Endothelial cell of umbilical vein (primary cell): ENCODE data around the gene MIER1. TPM values are rescaled to one million over a fixed set of nuclear protein-coding genes. Genes with fewer than 3 reads are reported as not detected.

Experiments
- BruUV-seq: library from RNA; stranded (reverse); fragments of 400-500 nt; replicated peaks from 2 replicates; lab custom pipeline; 2021; lab: Mats Ljungman, UMichigan
- CTCF ChIA-PET: fragments of 300-600, 350-600 bp; sonication (Branson Sonifier 250); formaldehyde crosslinking; loops from one replicate; lab custom pipeline; 2021; ENCODE audit warnings: antibody characterized with exemption, inconsistent platforms; lab: Charles Lee
- POLR2A ChIA-PET: fragments of 300-600, 350-600 bp; sonication (Branson Sonifier 250); formaldehyde crosslinking; loops from one replicate; lab custom pipeline; 2021; ENCODE audit warnings: antibody characterized with exemption, inconsistent platforms; lab: Charles Lee
- DNase-seq: peaks from one replicate; pipeline ENCODE4 v3.0.0-alpha.2; 2011; ENCODE audit warnings: low read depth, low spot score
- FAIRE-seq: peaks from 2 replicates; lab custom pipeline; 2011; peaks lifted over from hg19 to GRCh38; lab: Jason Lieb, UNC
- H2AFZ ChIP-seq: 2 replicates; pipeline ENCODE4 v1.6.0; 2012; ENCODE audit warnings: low read depth, low read length, control low read depth, inconsistent platforms
- H3K27ac ChIP-seq: 2 replicates; pipeline ENCODE4 v1.5.1; 2011; ENCODE audit warnings: low read depth, mild to moderate bottlenecking, control low read depth, low read length, moderate library complexity; ENCODE audit not compliant: insufficient read depth
- H3K27me3 ChIP-seq, 2 experiments: 2 replicates each; pipeline versions ENCODE4 v1.6.0 to v1.6.1; 2011; ENCODE audit warnings: low read length in 2 of 2, mixed read lengths in 1 of 2; ENCODE audit not compliant: control insufficient read depth in 2 of 2, insufficient read depth in 2 of 2
- H3K36me3 ChIP-seq, 2 experiments: 2 replicates in 1 of 2; 3 replicates in 1 of 2; pipeline ENCODE4 v1.5.1; 2011; ENCODE audit warnings: low read length in 2 of 2, mild to moderate bottlenecking in 1 of 2, moderate library complexity in 1 of 2; ENCODE audit not compliant: control insufficient read depth in 2 of 2, insufficient read depth in 2 of 2; ENCODE audit errors: extremely low read depth in 1 of 2
- H3K4me1 ChIP-seq: 3 replicates; pipeline ENCODE4 v1.5.1; 2011; ENCODE audit warnings: mild to moderate bottlenecking, low read length; ENCODE audit not compliant: control insufficient read depth, insufficient read depth; ENCODE audit errors: extremely low read depth
- H3K4me2 ChIP-seq: 2 replicates; pipeline ENCODE4 v1.6.1; 2011; ENCODE audit warnings: low read length, control low read depth, mixed read lengths; ENCODE audit not compliant: insufficient read depth
- H3K4me3 ChIP-seq, 3 experiments: fragments of 200-600 bp in 1 of 3; sonication (generic), shearing (Covaris generic) in 1 of 3; replicated peaks in 1 of 3; 2 replicates each; pipeline ENCODE4 v1.5.1; 2011 to 2016; ENCODE audit warnings: control low read depth in 3 of 3, low read length in 3 of 3, mild to moderate bottlenecking in 2 of 3, inconsistent platforms in 1 of 3, low read depth in 1 of 3, moderate library complexity in 1 of 3; ENCODE audit not compliant: insufficient read depth in 1 of 3
- H3K79me2 ChIP-seq: 2 replicates; pipeline ENCODE4 v1.6.0; 2012; ENCODE audit warnings: low read length, inconsistent platforms; ENCODE audit not compliant: control insufficient read depth, insufficient read depth
- H3K9ac ChIP-seq: replicated peaks from 2 replicates; pipeline ENCODE3; 2011; ENCODE audit warnings: low read length, control low read depth; ENCODE audit not compliant: insufficient read depth; ENCODE audit errors: extremely low read depth
- H3K9me1 ChIP-seq: replicated peaks from 3 replicates; pipeline ENCODE4 v1.6.0; 2011; ENCODE audit warnings: mild to moderate bottlenecking, low read length; ENCODE audit not compliant: control insufficient read depth, insufficient read depth; ENCODE audit errors: extremely low read depth
- H3K9me3 ChIP-seq: replicated peaks from 2 replicates; pipeline ENCODE4 v1.5.1; 2012; ENCODE audit warnings: low read length, inconsistent platforms; ENCODE audit not compliant: control insufficient read depth, insufficient read depth
- H4K20me1 ChIP-seq: replicated peaks from 2 replicates; pipeline ENCODE3; 2011; ENCODE audit warnings: mild to moderate bottlenecking, low read length; ENCODE audit not compliant: control insufficient read depth, insufficient read depth; ENCODE audit errors: extremely low read depth
- CTCF ChIP-seq, 2 donors: IDR thresholded peaks; 1 replicate in 1 of 2; 2 replicates in 1 of 2; pipeline ENCODE4 v1.5.1; 2011; ENCODE audit warnings: low read length in 2 of 2, mild to moderate bottlenecking in 2 of 2, moderate library complexity in 2 of 2, control low read depth in 1 of 2, inconsistent platforms in 1 of 2, low read depth in 1 of 2; ENCODE audit not compliant: insufficient read depth in 1 of 2; ENCODE audit errors: extremely low read depth in 1 of 2
- EZH2 ChIP-seq: IDR thresholded peaks from 2 replicates; pipeline ENCODE4 v1.6.1; 2012; ENCODE audit warnings: borderline replicate concordance, low read depth, mild to moderate bottlenecking, moderate library complexity, low read length, inconsistent platforms; ENCODE audit not compliant: severe bottlenecking
- FOS ChIP-seq: IDR thresholded peaks from 2 replicates; pipeline ENCODE4 v1.6.1; 2011; ENCODE audit warnings: mild to moderate bottlenecking, low read length, moderate library complexity, borderline replicate concordance; ENCODE audit not compliant: insufficient read depth
- GATA2 ChIP-seq: IDR thresholded peaks from 2 replicates; pipeline ENCODE4 v1.7.0; 2011; ENCODE audit warnings: low read depth, mild to moderate bottlenecking, moderate library complexity, mixed read lengths, low read length; ENCODE audit not compliant: insufficient read length, insufficient read depth
- JUN ChIP-seq: IDR thresholded peaks from 2 replicates; pipeline ENCODE4 v1.6.1; 2011; ENCODE audit warnings: borderline replicate concordance, low read depth; ENCODE audit not compliant: insufficient read length, insufficient read depth
- MYC ChIP-seq: IDR thresholded peaks from one replicate; pipeline ENCODE4 v1.6.1; 2011; ENCODE audit warnings: mild to moderate bottlenecking, low read depth, low read length
- POLR2A ChIP-seq: IDR thresholded peaks from 2 replicates; pipeline ENCODE4 v1.6.1; 2012; ENCODE audit warnings: low read depth, mild to moderate bottlenecking, control low read depth, low read length
- POLR2AphosphoS5 ChIP-seq: IDR thresholded peaks from 2 replicates; pipeline ENCODE4 v1.6.1; 2012; ENCODE audit warnings: low read depth, mild to moderate bottlenecking, control low read depth, low read length, moderate library complexity; ENCODE audit not compliant: insufficient read depth
- dilution Hi-C: fragments of 300-500 bp; cut with MboI; formaldehyde crosslinking; loops from one replicate; pipeline ENCODE4 v1.15.0; 2019; ENCODE audit warnings: low sequenced_read_pairs; ENCODE audit not compliant: extremely low pct_ligation_motif_present
- intact Hi-C: fragments of 100-400 bp; cut with micrococcal nuclease; formaldehyde crosslinking; loops from one replicate; pipeline ENCODE4 v1.10.0; 2022
- polyA plus RNA-seq, 4 experiments: library from polyadenylated mRNA; depleted of rRNA in 3 of 4; stranded (reverse) in 3 of 4; unstranded in 1 of 4; fragments of >200 nt; gene quantifications; 2 replicates each; pipeline versions ENCODE4 v1.2.1 to v1.2.3, GENCODE V29; 2011 to 2012; ENCODE audit warnings: missing spikeins in 1 of 4
- total RNA-seq: library from RNA; stranded (reverse); gene quantifications from 2 replicates; pipeline ENCODE4 v1.2.3, GENCODE V29; 2021
- TF ChIP-seq, protein P1 (sequence below): IDR thresholded peaks from 2 replicates; pipeline ENCODE4 v1.6.1; 2011; ENCODE audit not compliant: insufficient read depth, insufficient read length

The MIER1 gene
- total and polyA plus RNA-seq, 2 donors (not counting 3 experiments of a cell fraction or from before 2014, with no cell fraction given): 7.3 to 36.8 TPM

DNA sequence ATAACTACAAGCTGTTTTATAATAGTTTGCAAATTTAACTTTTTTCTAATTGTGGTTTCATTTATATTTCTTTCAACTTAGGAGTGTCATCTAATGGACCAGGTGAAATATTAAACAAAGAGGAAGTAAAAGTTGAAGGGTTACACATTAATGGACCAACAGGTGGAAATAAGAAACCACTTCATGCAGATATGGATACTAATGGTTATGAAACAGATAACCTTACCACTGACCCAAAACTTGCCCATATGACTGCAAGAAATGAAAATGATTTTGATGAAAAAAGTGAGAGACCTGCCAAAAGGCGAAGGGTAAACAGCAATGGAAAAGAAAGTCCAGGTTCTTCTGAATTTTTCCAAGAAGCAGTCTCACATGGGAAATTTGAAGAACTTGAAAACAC, 59.7 kb downstream of the MIER1 start:
- POLR2A ChIA-PET: no interaction called here
- no peaks in the 10 kb centered on the region for H3K9me1 ChIP-seq
- H4K20me1 ChIP-seq: no peaks in the 10 kb centered on the region
- H3K36me3 ChIP-seq: peaks cover 3 to 30% of the 10 kb centered on the region in 2 experiments
- dilution Hi-C loops: no loop called here
- no peak overlapping the region for H3K4me2 ChIP-seq
- no peaks in the 10 kb centered on the region for H3K79me2 ChIP-seq
- no peak overlapping the region for H2AFZ ChIP-seq
- FAIRE-seq (no peak), DNase-seq (no peak)
- no peaks in the 10 kb centered on the region for H3K27me3 ChIP-seq
- no peak for TF ChIP-seq JUN
- no peak for TF ChIP-seq POLR2AphosphoS5
- no peak for TF ChIP-seq CTCF (IDR thresholded peaks at IDR 0.05; ENCODE audit: extremely low read depth in 1 of 2, insufficient read depth in 1 of 2, low read depth in 1 of 2, low read length in 2 of 2)
- TF ChIP-seq MYC: no peak
- TF ChIP-seq FOS: no peak
- TF ChIP-seq GATA2: no peak
- TF ChIP-seq, protein P1, sequence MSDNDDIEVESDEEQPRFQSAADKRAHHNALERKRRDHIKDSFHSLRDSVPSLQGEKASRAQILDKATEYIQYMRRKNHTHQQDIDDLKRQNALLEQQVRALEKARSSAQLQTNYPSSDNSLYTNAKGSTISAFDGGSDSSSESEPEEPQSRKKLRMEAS: no peak
- TF ChIP-seq POLR2A: no peak
- TF ChIP-seq EZH2: no peak
- no peaks in the 10 kb centered on the region for H3K9me3 ChIP-seq
- no peak overlapping the region for H3K9ac ChIP-seq
- intact Hi-C loops: no loop called here
- H3K4me1 ChIP-seq: no peaks in the 10 kb centered on the region
- H3K27ac ChIP-seq: no peak overlapping the region
- H3K4me3 ChIP-seq: no peak overlapping the region
- CTCF ChIA-PET: interaction anchor here (1.5 kb wide), 1 partner anchor 165 kb away, joined by 5 read pairs; no protein-coding TSS in a partner anchor
- BruUV-seq: no TSS peak
